Measurements from ENCODE around the gene CETN1.

CETN1 gene

GRCh38 chr18:580154-580553 lies at the start of gene CETN1:
Gene CETN1, plus strand, starts transcription at chr18:580380. Its CDS starts 29 bp downstream, at chr18:580409.
- no peak for DNase-seq (ENCODE audit: low read depth in 1 of 2, low spot score in 1 of 2)

GRCh38 chr18:532018-532417 lies 48.2 kb upstream of the CETN1 start:
- no peak for DNase-seq (ENCODE audit: low read depth in 1 of 2, low spot score in 1 of 2)

- DNase-seq (ENCODE audit: low read depth in 1 of 2, low spot score in 1 of 2) = no peak
Measured at GRCh38 chr18:532632-533031, 47.5 kb upstream of the CETN1 start.

- DNase-seq (ENCODE audit: low read depth in 1 of 2, low spot score in 1 of 2) = no peak
Measured at GRCh38 chr18:533995-534601, 46.1 kb upstream of the CETN1 start.

- no peak for DNase-seq (ENCODE audit: low read depth in 1 of 2, low spot score in 1 of 2)
Measured at GRCh38 chr18:543447-544078, 36.6 kb upstream of the CETN1 start.

GRCh38 chr18:549967-550366 lies 30.2 kb upstream of the CETN1 start:
- DNase-seq (ENCODE audit: low read depth in 1 of 2, low spot score in 1 of 2) = no peak

- no peak for DNase-seq (ENCODE audit: low read depth in 1 of 2, low spot score in 1 of 2)
Measured at GRCh38 chr18:551404-552061, 28.6 kb upstream of the CETN1 start.

GRCh38 chr18:555705-556457 lies 24.3 kb upstream of the CETN1 start:
- no peak for DNase-seq (ENCODE audit: low read depth in 1 of 2, low spot score in 1 of 2)

GRCh38 chr18:564708-565561 lies 15.2 kb upstream of the CETN1 start:
- no peak for DNase-seq (ENCODE audit: low read depth in 1 of 2, low spot score in 1 of 2)

- DNase-seq (ENCODE audit: low read depth in 1 of 2, low spot score in 1 of 2) = no peak
Measured at GRCh38 chr18:565562-566061, 14.6 kb upstream of the CETN1 start.

- DNase-seq (ENCODE audit: low read depth in 1 of 2, low spot score in 1 of 2) = no peak
Measured at GRCh38 chr18:567122-567521, 13.1 kb upstream of the CETN1 start.

- no peak for DNase-seq (ENCODE audit: low read depth in 1 of 2, low spot score in 1 of 2)
Measured at GRCh38 chr18:568731-569130, 11.4 kb upstream of the CETN1 start.

GRCh38 chr18:570256-570655 lies 9.9 kb upstream of the CETN1 start:
- no peak for DNase-seq (ENCODE audit: low read depth in 1 of 2, low spot score in 1 of 2)

- no peak for DNase-seq (ENCODE audit: low read depth in 1 of 2, low spot score in 1 of 2)
Measured at GRCh38 chr18:570697-571096, 9.5 kb upstream of the CETN1 start.

- no peak for DNase-seq (ENCODE audit: low read depth in 1 of 2, low spot score in 1 of 2)
Measured at GRCh38 chr18:572091-572830, 7.9 kb upstream of the CETN1 start.

- no peak for DNase-seq (ENCODE audit: low read depth in 1 of 2, low spot score in 1 of 2)
Measured at GRCh38 chr18:572831-573289, 7.3 kb upstream of the CETN1 start.

GRCh38 chr18:573385-573784 lies 6.8 kb upstream of the CETN1 start:
- DNase-seq (ENCODE audit: low read depth in 1 of 2, low spot score in 1 of 2) = no peak

- DNase-seq (ENCODE audit: low read depth in 1 of 2, low spot score in 1 of 2) = no peak
Measured at GRCh38 chr18:574149-574860, 5.9 kb upstream of the CETN1 start.

GRCh38 chr18:574865-575645 lies 5.1 kb upstream of the CETN1 start:
- no peak for DNase-seq (ENCODE audit: low read depth in 1 of 2, low spot score in 1 of 2)
